H9 (cell line): ENCODE results near the gene CYTH4. TPM values are rescaled to one million over a fixed set of nuclear protein-coding genes. Genes with fewer than 3 reads are reported as not detected.

Experiments used
- DNase-seq: peaks from one replicate; pipeline ENCODE4 v3.0.0-alpha.2; 2017
- H2AFZ ChIP-seq: one replicate; pipeline ENCODE4 v1.6.1; 2013; ENCODE audit warnings: mild to moderate bottlenecking, low read length, control low read depth, moderate library complexity
- H2AK5ac ChIP-seq: 2 replicates; pipeline ENCODE4 v1.6.1; 2013; ENCODE audit warnings: low read length, control low read depth, mixed read lengths; ENCODE audit not compliant: insufficient read length
- H2BK120ac ChIP-seq: one replicate; pipeline ENCODE4 v1.6.1; 2013; ENCODE audit warnings: low read depth, mild to moderate bottlenecking, low read length, control low read depth, inconsistent platforms; ENCODE audit not compliant: poor library complexity, severe bottlenecking
- H2BK12ac ChIP-seq: 2 replicates; pipeline ENCODE4 v1.6.1; 2013; ENCODE audit warnings: low read length, control low read depth, mixed read lengths, low read depth; ENCODE audit not compliant: insufficient read length
- H2BK15ac ChIP-seq: 2 replicates; pipeline ENCODE4 v1.6.1; 2013; ENCODE audit warnings: low read depth, low read length, control low read depth
- H2BK20ac ChIP-seq: one replicate; pipeline ENCODE4 v1.6.1; 2013; ENCODE audit warnings: low read depth, mild to moderate bottlenecking, low read length, control low read depth, inconsistent platforms; ENCODE audit not compliant: poor library complexity, severe bottlenecking
- H2BK5ac ChIP-seq: 2 replicates; pipeline ENCODE4 v1.6.1; 2013; ENCODE audit warnings: low read length, control low read depth, mixed read lengths; ENCODE audit not compliant: insufficient read length
- H3K14ac ChIP-seq: 2 replicates; pipeline ENCODE4 v1.6.1; 2013; ENCODE audit warnings: low read length, control low read depth; ENCODE audit not compliant: insufficient read depth
- H3K18ac ChIP-seq: 2 replicates; pipeline ENCODE4 v1.6.1; 2013; ENCODE audit warnings: low read depth, mild to moderate bottlenecking, mixed read lengths, low read length, control low read depth; ENCODE audit not compliant: insufficient read length
- H3K23ac ChIP-seq: 2 replicates; pipeline ENCODE4 v1.6.1; 2013; ENCODE audit warnings: low read length, control low read depth, mixed read lengths, low read depth; ENCODE audit not compliant: insufficient read length
- H3K23me2 ChIP-seq: 2 replicates; pipeline ENCODE4 v1.6.1; 2013; ENCODE audit warnings: low read depth, mild to moderate bottlenecking, mixed read lengths, low read length, control low read depth; ENCODE audit not compliant: insufficient read length, poor library complexity, severe bottlenecking
- H3K27ac ChIP-seq: 2 replicates; pipeline ENCODE4 v1.5.1; 2013; ENCODE audit warnings: low read length, control low read depth, mixed read lengths, low read depth; ENCODE audit not compliant: insufficient read length
- H3K27me3 ChIP-seq: 2 replicates; pipeline ENCODE4 v1.6.1; 2013; ENCODE audit warnings: low read length, control low read depth, inconsistent platforms; ENCODE audit not compliant: insufficient read depth
- H3K4ac ChIP-seq: 2 replicates; pipeline ENCODE4 v1.6.1; 2013; ENCODE audit warnings: low read depth, mild to moderate bottlenecking, control low read depth, inconsistent platforms, low read length, moderate library complexity
- H3K4me1 ChIP-seq: 2 replicates; pipeline ENCODE4 v1.6.1; 2013; ENCODE audit warnings: low read length, control low read depth, inconsistent platforms; ENCODE audit not compliant: insufficient read depth
- H3K4me2 ChIP-seq: 2 replicates; pipeline ENCODE4 v1.6.1; 2013; ENCODE audit warnings: low read length, control low read depth, mixed read lengths; ENCODE audit not compliant: insufficient read length, insufficient read depth
- H3K56ac ChIP-seq: 2 replicates; pipeline ENCODE4 v1.6.1; 2013; ENCODE audit warnings: low read depth, mild to moderate bottlenecking, mixed read lengths, low read length, control low read depth; ENCODE audit not compliant: insufficient read length
- H3K79me1 ChIP-seq: 2 replicates; pipeline ENCODE4 v1.6.1; 2013; ENCODE audit warnings: low read depth, mild to moderate bottlenecking, moderate library complexity, low read length, control low read depth, inconsistent platforms; ENCODE audit not compliant: insufficient read depth, poor library complexity, severe bottlenecking
- H3K79me2 ChIP-seq: 2 replicates; pipeline ENCODE4 v1.6.1; 2013; ENCODE audit warnings: low read length, control low read depth, inconsistent platforms; ENCODE audit not compliant: insufficient read depth
- H3K9ac ChIP-seq: 2 replicates; pipeline ENCODE4 v1.6.1; 2013; ENCODE audit warnings: low read length, control low read depth, mixed read lengths; ENCODE audit not compliant: insufficient read length; ENCODE audit errors: extremely low read depth
- H3K9me3 ChIP-seq: one replicate; pipeline ENCODE4 v1.6.1; 2013; ENCODE audit warnings: low read depth, low read length, inconsistent platforms; ENCODE audit not compliant: control insufficient read depth
- H3T11ph ChIP-seq: one replicate; pipeline ENCODE4 v1.6.1; 2013; ENCODE audit warnings: mild to moderate bottlenecking, low read length, control low read depth, inconsistent platforms
- H4K20me1 ChIP-seq: one replicate; pipeline ENCODE4 v1.6.1; 2013; ENCODE audit not compliant: control insufficient read depth, insufficient read length, insufficient read depth
- H4K5ac ChIP-seq: 2 replicates; pipeline ENCODE4 v1.6.1; 2013; ENCODE audit warnings: low read depth, mild to moderate bottlenecking, mixed read lengths, low read length, control low read depth; ENCODE audit not compliant: insufficient read length
- H4K8ac ChIP-seq: replicated peaks from 2 replicates; pipeline ENCODE4 v1.6.1; 2013; ENCODE audit warnings: low read length, control low read depth, mixed read lengths, low read depth; ENCODE audit not compliant: insufficient read length
- H4K91ac ChIP-seq: 2 replicates; pipeline ENCODE4 v1.6.1; 2013; ENCODE audit warnings: low read depth, mild to moderate bottlenecking, moderate library complexity, mixed read lengths, low read length, control low read depth; ENCODE audit not compliant: insufficient read length
- H3K27ac Mint-ChIP-seq, 3 experiments: 2 replicates in 2 of 3; 3 replicates in 1 of 3; pipeline ENCODE4 v1.8.0; 2020 to 2021; ENCODE audit warnings: mixed read lengths in 3 of 3, mild to moderate bottlenecking in 1 of 3, moderate library complexity in 1 of 3
- H3K27me3 Mint-ChIP-seq: 2 replicates; pipeline ENCODE4 v1.8.0; 2021; ENCODE audit warnings: low read depth, mild to moderate bottlenecking, moderate library complexity, mixed read lengths
- H3K36me3 Mint-ChIP-seq, 3 experiments: 2 replicates in 2 of 3; 3 replicates in 1 of 3; pipeline ENCODE4 v1.8.0; 2020 to 2021; ENCODE audit warnings: low read depth in 3 of 3, mixed read lengths in 3 of 3; ENCODE audit not compliant: insufficient read depth in 1 of 3
- H3K4me1 Mint-ChIP-seq, 2 experiments: 2 replicates each; pipeline ENCODE4 v1.8.0; 2020; ENCODE audit warnings: mixed read lengths in 2 of 2
- H3K4me3 Mint-ChIP-seq, 2 experiments: 2 replicates in 1 of 2; 3 replicates in 1 of 2; pipeline ENCODE4 v1.8.0; 2020 to 2021; ENCODE audit warnings: mild to moderate bottlenecking in 2 of 2, mixed read lengths in 2 of 2, moderate library complexity in 1 of 2
- H3K9me3 Mint-ChIP-seq, 2 experiments: 2 replicates in 1 of 2; 3 replicates in 1 of 2; pipeline ENCODE4 v1.8.0; 2020; ENCODE audit warnings: mild to moderate bottlenecking in 2 of 2, mixed read lengths in 2 of 2, moderate library complexity in 1 of 2
- CTCF ChIP-seq: fragments of 200-600 bp; sonication (generic); conservative IDR thresholded peaks from 3 replicates; pipeline ENCODE4 v1.8.0; 2021; ENCODE audit warnings: antibody characterized with exemption, mild to moderate bottlenecking
- WGBS: extraction: QIAGEN DNeasy Blood & Tissue Kit; methylation state at CpG from one replicate; pipeline ENCODE4 v1.1.7; 2013; ENCODE audit warnings: missing lambda C conversion rate, low lambda C conversion rate, mixed read lengths; ENCODE audit not compliant: insufficient read length; ENCODE audit errors: extremely low coverage; 5-methylcytosine and 5-hydroxymethylcytosine counted together
- total RNA-seq: library from RNA; stranded (reverse); gene quantifications from 2 replicates; pipeline ENCODE4 v1.2.1, GENCODE V29; 2021

Gene CYTH4
- total RNA-seq, 1 experiment from 2014 or later, result not detected

GRCh38 chr22:37242395-37242918 is 39.9 kb upstream of the CYTH4 start:
- Histone ChIP-seq H3K14ac (no peak overlapping the region; the same call in 1 of the 2 replicates), H3K9ac (no peak overlapping the region), H4K91ac (no peak overlapping the region), H3K27ac (no peak overlapping the region), H2BK20ac (no peak overlapping the region), H2AFZ (no peak overlapping the region), H3K18ac (no peak overlapping the region), H3K23me2 (no peaks in the 10 kb centered on the region), H3K79me1 (no peaks in the 10 kb centered on the region), H3T11ph (no peak overlapping the region), H2BK120ac (no peak overlapping the region), H3K56ac (no peak overlapping the region), H2BK15ac (no peak overlapping the region), H2BK12ac (no peak overlapping the region), H3K27me3 (no peaks in the 10 kb centered on the region), H3K79me2 (no peaks in the 10 kb centered on the region), H2AK5ac (no peak overlapping the region), H3K4ac (no peak overlapping the region), H4K5ac (no peak overlapping the region), H3K23ac (no peak overlapping the region), H2BK5ac (no peak overlapping the region), H3K4me1 (no peaks in the 10 kb centered on the region), H3K9me3 (no peaks in the 10 kb centered on the region), H3K4me2 (no peak overlapping the region), H4K20me1 (no peaks in the 10 kb centered on the region), H4K8ac (no peak overlapping the region)
- WGBS, result no CpG with 5 or more reads among the region's 16 CpGs
- Mint-ChIP-seq H3K4me1 (peaks cover 10 to 36% of the 10 kb centered on the region in 2 experiments), H3K36me3 (no peaks in the 10 kb centered on the region), H3K9me3 (no peaks in the 10 kb centered on the region; a peak in 1 of 5 replicates), H3K27ac (no peak overlapping the region), H3K27me3 (peaks cover 14% of the 10 kb centered on the region), H3K4me3 (no peak overlapping the region)
- no peak for DNase-seq
- TF ChIP-seq CTCF, result no peak
